Activated naive CD4-positive, alpha-beta T cell treated with anti-CD3 and anti-CD28 coated beads, Interleukin-2, amount 50 U/mL, for 24 hours (primary cell): ENCODE results near the gene EFNA5.
"Not testable (repeated sequence)": the region's sequence is repeated elsewhere in the genome, so short reads cannot be mapped to it uniquely, and the experiment has no call there.

Experiments
- H3K27ac Mint-ChIP-seq: one replicate; pipeline ENCODE4 v1.8.0; 2021; ENCODE audit warnings: mild to moderate bottlenecking, mixed read lengths
- H3K27me3 Mint-ChIP-seq: one replicate; pipeline ENCODE4 v1.8.0; 2021; ENCODE audit warnings: mixed read lengths
- H3K36me3 Mint-ChIP-seq: one replicate; pipeline ENCODE4 v1.8.0; 2021; ENCODE audit warnings: mixed read lengths
- H3K4me1 Mint-ChIP-seq: one replicate; pipeline ENCODE4 v1.8.0; 2021; ENCODE audit warnings: mixed read lengths
- H3K4me3 Mint-ChIP-seq: one replicate; pipeline ENCODE4 v1.8.0; 2021; ENCODE audit warnings: mild to moderate bottlenecking, mixed read lengths
- H3K9me3 Mint-ChIP-seq: one replicate; pipeline ENCODE4 v1.8.0; 2021; ENCODE audit warnings: mixed read lengths

The EFNA5 gene

GRCh38 chr5:107505763-107506534 is 164.8 kb downstream of the EFNA5 start:
- Mint-ChIP-seq H3K9me3 (no peaks in the 10 kb centered on the region), H3K4me1 (peaks cover 7% of the 10 kb centered on the region), H3K4me3 (no peak overlapping the region), H3K36me3 (no peaks in the 10 kb centered on the region), H3K27me3 (peaks cover 9% of the 10 kb centered on the region), H3K27ac (no peak overlapping the region)

GRCh38 chr5:107504424-107504823 is 166.3 kb downstream of the EFNA5 start:
- Mint-ChIP-seq H3K27me3 (peaks cover 9% of the 10 kb centered on the region), H3K36me3 (no peaks in the 10 kb centered on the region), H3K4me1 (peaks cover 7% of the 10 kb centered on the region), H3K27ac (no peak overlapping the region), H3K9me3 (no peaks in the 10 kb centered on the region), H3K4me3 (no peak overlapping the region)

- H3K9me3 Mint-ChIP-seq: no peaks in the 10 kb centered on the region
- H3K4me1 Mint-ChIP-seq: peaks cover 7% of the 10 kb centered on the region
- H3K4me3 Mint-ChIP-seq: no peak overlapping the region
- H3K27ac Mint-ChIP-seq: no peak overlapping the region
- no peaks in the 10 kb centered on the region for H3K36me3 Mint-ChIP-seq
- peaks cover 9% of the 10 kb centered on the region for H3K27me3 Mint-ChIP-seq
Measured at GRCh38 chr5:107502676-107503060, 168.1 kb downstream of the EFNA5 start.

- Mint-ChIP-seq H3K36me3 (no peaks in the 10 kb centered on the region), H3K4me1 (peaks cover 7% of the 10 kb centered on the region), H3K9me3 (no peaks in the 10 kb centered on the region), H3K4me3 (peak overlapping the region; percentile 55), H3K27me3 (peaks cover 9% of the 10 kb centered on the region), H3K27ac (no peak overlapping the region)
Measured at GRCh38 chr5:107501965-107502675, 168.6 kb downstream of the EFNA5 start.

GRCh38 chr5:107500840-107501239 is 169.9 kb downstream of the EFNA5 start:
- Mint-ChIP-seq H3K36me3 (no peaks in the 10 kb centered on the region), H3K4me3 (no peak overlapping the region), H3K27me3 (peaks cover 9% of the 10 kb centered on the region), H3K4me1 (peaks cover 7% of the 10 kb centered on the region), H3K27ac (no peak overlapping the region), H3K9me3 (no peaks in the 10 kb centered on the region)

GRCh38 chr5:107500347-107500746 is 170.4 kb downstream of the EFNA5 start:
- Mint-ChIP-seq H3K27ac (no peak overlapping the region), H3K27me3 (peaks cover 8% of the 10 kb centered on the region), H3K4me1 (peaks cover 7% of the 10 kb centered on the region), H3K36me3 (no peaks in the 10 kb centered on the region), H3K4me3 (no peak overlapping the region), H3K9me3 (no peaks in the 10 kb centered on the region)

GRCh38 chr5:107499776-107500175 is 171.0 kb downstream of the EFNA5 start:
- Mint-ChIP-seq H3K4me3 (no peak overlapping the region), H3K4me1 (peaks cover 7% of the 10 kb centered on the region), H3K36me3 (no peaks in the 10 kb centered on the region), H3K27ac (no peak overlapping the region), H3K9me3 (peaks cover 4% of the 10 kb centered on the region), H3K27me3 (peaks cover 8% of the 10 kb centered on the region)

GRCh38 chr5:107499237-107499636 is 171.5 kb downstream of the EFNA5 start:
- Mint-ChIP-seq H3K27ac (no peak overlapping the region), H3K4me3 (no peak overlapping the region), H3K36me3 (no peaks in the 10 kb centered on the region), H3K4me1 (peaks cover 7% of the 10 kb centered on the region), H3K9me3 (peaks cover 4% of the 10 kb centered on the region), H3K27me3 (peaks cover 8% of the 10 kb centered on the region)

- no peaks in the 10 kb centered on the region for H3K36me3 Mint-ChIP-seq
- H3K27me3 Mint-ChIP-seq: no peaks in the 10 kb centered on the region
- H3K4me1 Mint-ChIP-seq: no peaks in the 10 kb centered on the region
- H3K4me3 Mint-ChIP-seq: no peak overlapping the region
- peaks cover 4% of the 10 kb centered on the region for H3K9me3 Mint-ChIP-seq
- H3K27ac Mint-ChIP-seq: no peak overlapping the region
Measured at GRCh38 chr5:107496466-107496865, 174.3 kb downstream of the EFNA5 start.

GRCh38 chr5:107494129-107494528 is 176.6 kb downstream of the EFNA5 start:
- H3K4me3 Mint-ChIP-seq, H3K27ac Mint-ChIP-seq, H3K27me3 Mint-ChIP-seq, H3K9me3 Mint-ChIP-seq, H3K36me3 Mint-ChIP-seq, H3K4me1 Mint-ChIP-seq: not testable (repeated sequence)

GRCh38 chr5:107487056-107487542 is 183.6 kb downstream of the EFNA5 start:
- Mint-ChIP-seq H3K36me3 (no peaks in the 10 kb centered on the region), H3K4me1 (peaks cover 12% of the 10 kb centered on the region), H3K27ac (no peak overlapping the region), H3K4me3 (no peak overlapping the region), H3K27me3 (no peaks in the 10 kb centered on the region), H3K9me3 (no peaks in the 10 kb centered on the region)

- Mint-ChIP-seq H3K27ac (no peak overlapping the region), H3K27me3 (no peaks in the 10 kb centered on the region), H3K4me3 (no peak overlapping the region), H3K4me1 (peaks cover 12% of the 10 kb centered on the region), H3K9me3 (no peaks in the 10 kb centered on the region), H3K36me3 (no peaks in the 10 kb centered on the region)
Measured at GRCh38 chr5:107486489-107486888, 184.2 kb downstream of the EFNA5 start.

GRCh38 chr5:107485184-107485583 is 185.6 kb downstream of the EFNA5 start:
- Mint-ChIP-seq H3K4me1 (peaks cover 12% of the 10 kb centered on the region), H3K9me3 (no peaks in the 10 kb centered on the region), H3K27me3 (no peaks in the 10 kb centered on the region), H3K4me3 (no peak overlapping the region), H3K27ac (no peak overlapping the region), H3K36me3 (no peaks in the 10 kb centered on the region)

GRCh38 chr5:107484281-107484680 is 186.5 kb downstream of the EFNA5 start:
- Mint-ChIP-seq H3K4me3 (no peak overlapping the region), H3K4me1 (peaks cover 12% of the 10 kb centered on the region), H3K9me3 (no peaks in the 10 kb centered on the region), H3K27me3 (no peaks in the 10 kb centered on the region), H3K27ac (no peak overlapping the region), H3K36me3 (no peaks in the 10 kb centered on the region)

GRCh38 chr5:107483231-107484024 is 187.3 kb downstream of the EFNA5 start:
- Mint-ChIP-seq H3K27me3 (no peaks in the 10 kb centered on the region), H3K4me1 (peaks cover 12% of the 10 kb centered on the region), H3K36me3 (no peaks in the 10 kb centered on the region), H3K27ac (no peak overlapping the region), H3K9me3 (no peaks in the 10 kb centered on the region), H3K4me3 (no peak overlapping the region)
